HG03342 (cell line): ENCODE data around the gene CLHC1.
"Not testable (repeated sequence)": the region's sequence is repeated elsewhere in the genome, so short reads cannot be mapped to it uniquely, and the experiment has no call there.

ENCODE experiments used
- ATAC-seq: cut with Tn5 transposase; IDR thresholded peaks from one replicate; pipeline ENCODE4 v1.9.1; 2021; ENCODE audit warnings: mild to moderate bottlenecking, moderate library complexity; ENCODE audit not compliant: unreplicated experiment

Gene CLHC1

GRCh38 chr2:55232084-55232862 is at the start of gene CLHC1, which contains the start of gene RPS27A:
TSS of gene CLHC1 (minus strand) at chr2:55232293. CDS start at chr2:55222411, 9,882 bp downstream.
TSS of gene RPS27A (plus strand) at chr2:55232688. CDS start at chr2:55232825, 137 bp downstream.
- peak; percentile 84 for ATAC-seq

GRCh38 chr2:55280851-55281546 is 48.9 kb upstream of the CLHC1 start:
- not testable (repeated sequence) for ATAC-seq

- not testable (repeated sequence) for ATAC-seq
Measured at GRCh38 chr2:55279859-55280424, 47.8 kb upstream of the CLHC1 start.

- ATAC-seq = not testable (repeated sequence)
Measured at GRCh38 chr2:55279214-55279835, 47.2 kb upstream of the CLHC1 start.

GRCh38 chr2:55277310-55277709 is 45.2 kb upstream of the CLHC1 start:
- no peak for ATAC-seq

- not testable (repeated sequence) for ATAC-seq
Measured at GRCh38 chr2:55274346-55274745, 42.3 kb upstream of the CLHC1 start.

GRCh38 chr2:55269645-55269990 is 37.5 kb upstream of the CLHC1 start:
- no peak for ATAC-seq

- peak; percentile 97 for ATAC-seq
Measured at GRCh38 chr2:55268907-55269644, 37.0 kb upstream of the CLHC1 start, which contains the start of gene MTIF2. TSS of gene MTIF2 (minus strand) at chr2:55269231. CDS start at chr2:55263858, 5,373 bp downstream.

- no peak for ATAC-seq
Measured at GRCh38 chr2:55268288-55268906, 36.3 kb upstream of the CLHC1 start.

- not testable (repeated sequence) for ATAC-seq
Measured at GRCh38 chr2:55259586-55259985, 27.5 kb upstream of the CLHC1 start.

- ATAC-seq = no peak
Measured at GRCh38 chr2:55252832-55253231, 20.7 kb upstream of the CLHC1 start.

- no peak for ATAC-seq
Measured at GRCh38 chr2:55247025-55247424, 14.9 kb upstream of the CLHC1 start.

- ATAC-seq = no peak
Measured at GRCh38 chr2:55245411-55245810, 13.3 kb upstream of the CLHC1 start.

GRCh38 chr2:55242617-55243016 is 10.5 kb upstream of the CLHC1 start:
- no peak for ATAC-seq

- ATAC-seq = not testable (repeated sequence)
Measured at GRCh38 chr2:55241582-55241981, 9.5 kb upstream of the CLHC1 start.

- no peak for ATAC-seq
Measured at GRCh38 chr2:55239656-55240222, 7.6 kb upstream of the CLHC1 start.

GRCh38 chr2:55236992-55237543 is 5.0 kb upstream of the CLHC1 start:
- ATAC-seq = no peak

GRCh38 chr2:55235724-55236538 is 3.8 kb upstream of the CLHC1 start:
- ATAC-seq = no peak

GRCh38 chr2:55233658-55233940 is 1.5 kb upstream of the CLHC1 start:
- no peak for ATAC-seq
